Effector memory CD8-positive, alpha-beta T cell (primary cell): ENCODE measurements around the gene NEK7.

Experiments
- ATAC-seq: fragments of 150-1000 bp; cut with Tn5 transposase; replicated peaks from 2 replicates; pipeline ENCODE4 v1.10.0; 2021; ENCODE audit warnings: mild to moderate bottlenecking, moderate library complexity
- DNase-seq, 3 experiments: peaks; one replicate each; pipeline ENCODE4 v3.0.0; 2021
- H3K27ac Mint-ChIP-seq, 2 donors: one replicate each; pipeline ENCODE4 v1.8.0; 2022; ENCODE audit warnings: mild to moderate bottlenecking in 2 of 2, mixed read lengths in 2 of 2, moderate library complexity in 2 of 2
- H3K27me3 Mint-ChIP-seq, 2 donors: one replicate each; pipeline ENCODE4 v1.8.0; 2022; ENCODE audit warnings: mixed read lengths in 2 of 2
- H3K36me3 Mint-ChIP-seq: one replicate; pipeline ENCODE4 v1.8.0; 2022; ENCODE audit warnings: mild to moderate bottlenecking, moderate library complexity, mixed read lengths; ENCODE audit not compliant: insufficient read depth
- H3K4me1 Mint-ChIP-seq, 2 donors: one replicate each; pipeline ENCODE4 v1.8.0; 2022; ENCODE audit warnings: low read depth in 2 of 2, mixed read lengths in 2 of 2
- H3K4me3 Mint-ChIP-seq, 2 donors: one replicate each; pipeline ENCODE4 v1.8.0; 2022; ENCODE audit warnings: mild to moderate bottlenecking in 2 of 2, mixed read lengths in 2 of 2, moderate library complexity in 2 of 2
- H3K9me3 Mint-ChIP-seq, 2 donors: one replicate each; pipeline ENCODE4 v1.8.0; 2022; ENCODE audit warnings: mixed read lengths in 2 of 2

NEK7 gene

DNA sequence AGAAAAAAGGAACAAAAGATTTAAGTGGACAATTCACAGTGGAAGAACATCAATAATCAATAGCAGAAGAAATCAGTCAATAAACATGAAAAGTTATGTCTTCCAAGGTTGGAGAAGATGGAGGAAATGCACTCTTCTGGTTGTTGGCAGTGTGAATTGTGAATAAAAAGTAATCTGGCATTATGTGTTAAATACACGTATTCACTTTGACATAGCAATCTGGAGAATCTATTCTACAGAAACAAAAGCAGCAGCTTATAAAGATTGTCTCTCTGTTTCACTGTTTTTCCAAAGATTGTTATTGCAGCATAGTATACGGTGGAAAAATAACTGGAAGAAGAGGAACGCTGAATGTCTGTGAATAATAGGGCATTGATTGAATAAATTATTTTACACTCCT is 169.4 kb downstream of the NEK7 start:
- no peaks in the 10 kb centered on the region for H3K9me3 Mint-ChIP-seq
- ATAC-seq (no peak), DNase-seq (no peak)
- H3K4me1 Mint-ChIP-seq: no peaks in the 10 kb centered on the region
- peaks cover 0 to 6% of the 10 kb centered on the region in 2 donors for H3K27me3 Mint-ChIP-seq
- no peak overlapping the region for H3K4me3 Mint-ChIP-seq
- H3K27ac Mint-ChIP-seq: no peak overlapping the region
- H3K36me3 Mint-ChIP-seq: no peaks in the 10 kb centered on the region

DNA sequence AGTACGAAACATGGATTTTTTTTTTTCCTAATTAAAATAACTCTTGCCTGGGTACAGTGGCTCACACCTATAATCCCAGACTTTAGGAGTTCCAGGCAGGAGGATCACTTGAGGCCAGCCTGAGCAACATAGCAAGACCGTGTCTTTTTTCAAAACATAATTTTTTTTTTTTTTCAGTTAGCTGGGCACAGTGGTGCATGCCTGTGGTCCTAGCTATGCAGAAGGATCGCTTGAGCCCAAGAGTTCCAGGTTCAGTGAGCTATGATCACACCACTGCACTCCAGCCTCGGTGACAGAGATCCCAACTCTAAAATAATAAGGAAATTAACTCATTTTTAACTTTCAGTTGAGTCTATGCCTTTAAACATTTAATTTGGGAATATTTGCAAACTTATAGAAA is 170.1 kb downstream of the NEK7 start:
- no peak overlapping the region for H3K27ac Mint-ChIP-seq
- peaks cover 0 to 7% of the 10 kb centered on the region in 2 donors for H3K27me3 Mint-ChIP-seq
- H3K4me3 Mint-ChIP-seq: no peak overlapping the region
- no peaks in the 10 kb centered on the region for H3K9me3 Mint-ChIP-seq
- H3K4me1 Mint-ChIP-seq: no peaks in the 10 kb centered on the region
- DNase-seq (no peak), ATAC-seq (no peak)
- H3K36me3 Mint-ChIP-seq: no peaks in the 10 kb centered on the region

DNA sequence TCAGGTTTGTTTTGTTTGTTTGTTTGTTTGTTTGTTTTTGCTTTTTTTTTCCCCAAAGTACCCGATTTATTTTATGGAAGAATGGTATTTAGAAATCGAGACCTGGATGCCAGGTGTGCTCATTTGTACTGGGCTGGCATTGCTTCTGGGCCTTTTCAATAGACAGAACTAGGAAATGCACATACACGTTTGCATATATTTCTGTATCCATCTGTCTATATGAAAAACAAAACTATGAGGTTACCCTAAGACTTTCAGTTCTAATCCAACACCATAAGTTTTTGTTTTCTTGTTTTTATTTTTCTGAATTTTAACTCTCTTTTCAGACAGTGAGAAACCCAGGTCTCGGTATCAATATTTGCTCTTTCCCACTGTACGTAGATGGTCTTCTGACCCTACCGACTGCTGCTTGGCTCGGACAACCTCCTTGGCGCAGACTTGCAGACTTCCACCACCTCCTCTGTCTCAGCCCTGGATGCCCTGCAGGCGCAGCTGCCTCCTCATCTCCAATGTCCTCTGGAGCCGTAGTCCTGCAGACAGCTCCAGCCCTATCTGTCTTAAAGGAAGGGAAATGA is 171.7 kb downstream of the NEK7 start:
- Mint-ChIP-seq H3K27me3 (peaks cover 0 to 7% of the 10 kb centered on the region in 2 donors), H3K4me3 (no peak overlapping the region), H3K4me1 (no peaks in the 10 kb centered on the region), H3K9me3 (no peaks in the 10 kb centered on the region), H3K36me3 (no peaks in the 10 kb centered on the region), H3K27ac (no peak overlapping the region)
- ATAC-seq (no peak), DNase-seq (no peak)

- no peak overlapping the region for H3K27ac Mint-ChIP-seq
- no peaks in the 10 kb centered on the region for H3K4me1 Mint-ChIP-seq
- H3K27me3 Mint-ChIP-seq: peaks cover 0 to 7% of the 10 kb centered on the region in 2 donors
- H3K4me3 Mint-ChIP-seq: no peak overlapping the region
- ATAC-seq (no peak), DNase-seq (no peak)
- H3K36me3 Mint-ChIP-seq: no peaks in the 10 kb centered on the region
- H3K9me3 Mint-ChIP-seq: no peaks in the 10 kb centered on the region
Observed at GRCh38 chr1:198330982-198331615, 174.3 kb downstream of the NEK7 start.

GRCh38 chr1:198333744-198334143 is 176.9 kb downstream of the NEK7 start:
- peaks cover 0 to 7% of the 10 kb centered on the region in 2 donors for H3K27me3 Mint-ChIP-seq
- no peak for ATAC-seq
- no peaks in the 10 kb centered on the region for H3K4me1 Mint-ChIP-seq
- no peaks in the 10 kb centered on the region for H3K36me3 Mint-ChIP-seq
- H3K4me3 Mint-ChIP-seq: no peak overlapping the region
- no peak overlapping the region for H3K27ac Mint-ChIP-seq
- H3K9me3 Mint-ChIP-seq: no peaks in the 10 kb centered on the region
- no peak for DNase-seq

- no peaks in the 10 kb centered on the region for H3K4me1 Mint-ChIP-seq
- H3K27ac Mint-ChIP-seq: no peak overlapping the region
- ATAC-seq (no peak), DNase-seq (no peak)
- peaks cover 0 to 7% of the 10 kb centered on the region in 2 donors for H3K27me3 Mint-ChIP-seq
- no peaks in the 10 kb centered on the region for H3K9me3 Mint-ChIP-seq
- no peaks in the 10 kb centered on the region for H3K36me3 Mint-ChIP-seq
- no peak overlapping the region for H3K4me3 Mint-ChIP-seq
Observed at GRCh38 chr1:198335663-198336062, 178.9 kb downstream of the NEK7 start.

DNA sequence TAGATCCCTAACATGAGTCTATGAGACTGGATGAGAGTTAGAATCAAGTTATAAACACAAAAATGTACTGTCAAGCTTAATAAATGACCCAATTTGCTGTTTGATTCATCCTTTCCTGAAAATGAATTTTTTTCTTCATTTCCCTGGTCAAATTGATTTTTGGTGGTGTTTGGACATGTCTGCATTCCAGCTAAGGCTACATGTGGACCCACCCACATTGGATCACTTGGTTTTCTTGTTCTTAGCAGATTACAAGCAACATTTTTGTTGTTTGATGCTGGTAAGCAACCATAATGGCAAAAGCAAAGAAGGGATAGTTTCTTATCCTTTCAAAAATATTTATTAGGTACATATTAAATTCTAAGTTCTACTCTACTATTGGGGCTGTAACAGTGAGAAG is 181.1 kb downstream of the NEK7 start:
- Mint-ChIP-seq H3K9me3 (no peaks in the 10 kb centered on the region), H3K27me3 (no peaks in the 10 kb centered on the region), H3K36me3 (no peaks in the 10 kb centered on the region), H3K4me3 (no peak overlapping the region), H3K27ac (no peak overlapping the region), H3K4me1 (no peaks in the 10 kb centered on the region)
- ATAC-seq (no peak), DNase-seq (no peak)

- Mint-ChIP-seq H3K4me3 (no peak overlapping the region), H3K4me1 (no peaks in the 10 kb centered on the region)
- no peak for ATAC-seq
Observed at GRCh38 chr1:198340139-198340538, 183.3 kb downstream of the NEK7 start.

GRCh38 chr1:198346178-198346577 is 189.4 kb downstream of the NEK7 start:
- H3K27me3 Mint-ChIP-seq: no peaks in the 10 kb centered on the region
- H3K4me3 Mint-ChIP-seq: no peak overlapping the region
- H3K9me3 Mint-ChIP-seq: no peaks in the 10 kb centered on the region
- H3K4me1 Mint-ChIP-seq: no peaks in the 10 kb centered on the region
- H3K36me3 Mint-ChIP-seq: no peaks in the 10 kb centered on the region
- no peak for ATAC-seq
- no peak for DNase-seq
- H3K27ac Mint-ChIP-seq: no peak overlapping the region

More at GRCh38 chr1:198340139-198340538, 183.3 kb downstream of the NEK7 start:
- no peaks in the 10 kb centered on the region for H3K27me3 Mint-ChIP-seq
- no peak overlapping the region for H3K27ac Mint-ChIP-seq
- no peaks in the 10 kb centered on the region for H3K9me3 Mint-ChIP-seq
- no peak for DNase-seq
- no peaks in the 10 kb centered on the region for H3K36me3 Mint-ChIP-seq

DNA sequence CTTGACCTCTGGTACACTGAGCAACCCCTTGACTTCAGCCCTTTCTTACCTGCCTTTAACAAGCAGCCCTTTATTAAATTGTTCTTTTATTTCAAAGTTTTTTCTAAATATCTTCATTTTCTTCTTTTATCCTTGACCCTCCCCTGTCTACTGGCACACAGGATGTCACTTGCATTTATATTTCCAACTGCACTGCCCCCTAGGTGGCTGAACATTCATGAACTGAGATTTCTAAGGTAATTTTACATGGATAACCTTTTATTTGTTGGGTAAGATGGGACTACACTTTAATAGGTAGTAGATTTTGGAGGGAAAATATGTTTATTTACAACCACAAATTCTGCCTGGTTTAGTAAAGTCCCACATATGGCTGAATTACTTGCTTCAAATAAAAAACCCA is 193.7 kb downstream of the NEK7 start:
- H3K36me3 Mint-ChIP-seq: no peaks in the 10 kb centered on the region
- H3K9me3 Mint-ChIP-seq: no peaks in the 10 kb centered on the region
- ATAC-seq: no peak
- no peak for DNase-seq
- no peaks in the 10 kb centered on the region for H3K4me1 Mint-ChIP-seq
- no peak overlapping the region for H3K27ac Mint-ChIP-seq
- H3K4me3 Mint-ChIP-seq: no peak overlapping the region
- H3K27me3 Mint-ChIP-seq: peaks cover 0 to 11% of the 10 kb centered on the region in 2 donors

- ATAC-seq (no peak), DNase-seq (no peak)
- H3K9me3 Mint-ChIP-seq: no peaks in the 10 kb centered on the region
- H3K4me3 Mint-ChIP-seq: no peak overlapping the region
- H3K4me1 Mint-ChIP-seq: no peaks in the 10 kb centered on the region
- H3K27ac Mint-ChIP-seq: no peak overlapping the region
- peaks cover 0 to 16% of the 10 kb centered on the region in 2 donors for H3K27me3 Mint-ChIP-seq
- no peaks in the 10 kb centered on the region for H3K36me3 Mint-ChIP-seq
Observed at GRCh38 chr1:198352975-198353695, 196.3 kb downstream of the NEK7 start.

GRCh38 chr1:198357937-198358336 is 201.1 kb downstream of the NEK7 start:
- H3K4me1 Mint-ChIP-seq: no peaks in the 10 kb centered on the region
- DNase-seq (no peak), ATAC-seq (no peak)
- H3K36me3 Mint-ChIP-seq: no peaks in the 10 kb centered on the region
- no peak overlapping the region for H3K27ac Mint-ChIP-seq
- no peaks in the 10 kb centered on the region for H3K9me3 Mint-ChIP-seq
- H3K27me3 Mint-ChIP-seq: peaks cover 0 to 16% of the 10 kb centered on the region in 2 donors
- H3K4me3 Mint-ChIP-seq: no peak overlapping the region

DNA sequence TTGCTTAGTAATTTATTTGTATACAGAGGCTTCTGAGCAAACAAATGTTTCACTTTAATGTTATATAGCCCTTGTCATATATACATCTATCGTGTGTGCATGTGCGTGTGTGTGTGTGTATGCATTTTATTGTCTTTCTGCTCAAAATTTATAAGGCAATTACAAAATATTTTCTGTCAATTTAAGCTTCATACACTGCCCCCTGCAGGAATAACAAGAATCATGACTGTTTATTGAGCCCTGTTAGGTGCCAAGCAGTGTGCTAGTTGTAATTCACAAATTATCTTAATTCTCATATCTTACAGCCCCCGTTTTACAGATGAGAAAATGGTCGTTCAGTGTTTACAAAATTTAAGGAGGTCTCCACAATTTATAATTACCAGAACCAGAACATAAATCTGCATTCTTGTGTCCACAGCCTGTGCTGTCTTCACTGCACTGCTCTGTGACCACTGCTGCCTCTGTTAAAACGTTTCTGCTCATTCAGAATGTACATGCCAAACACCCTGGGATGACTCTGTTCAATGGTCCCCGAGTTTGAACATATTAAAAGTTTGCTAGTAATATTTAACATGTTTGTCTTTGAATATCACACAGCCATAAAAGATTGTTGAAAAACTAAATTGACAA is 202.3 kb downstream of the NEK7 start:
- H3K9me3 Mint-ChIP-seq: no peaks in the 10 kb centered on the region
- H3K36me3 Mint-ChIP-seq: no peaks in the 10 kb centered on the region
- peaks cover 0 to 9% of the 10 kb centered on the region in 2 donors for H3K27me3 Mint-ChIP-seq
- H3K4me1 Mint-ChIP-seq: no peaks in the 10 kb centered on the region
- no peak overlapping the region for H3K27ac Mint-ChIP-seq
- no peak for ATAC-seq
- DNase-seq: peak; percentile 2 to 12 (median 5)
- no peak overlapping the region for H3K4me3 Mint-ChIP-seq
